HG03442 (cell line): ENCODE measurements around the gene THAP11.
"Not testable (repeated sequence)": the region's sequence is repeated elsewhere in the genome, so short reads cannot be mapped to it uniquely, and the experiment has no call there.

ENCODE experiments used
- ATAC-seq: cut with Tn5 transposase; IDR thresholded peaks from one replicate; pipeline ENCODE4 v1.9.1; 2021; ENCODE audit warnings: mild to moderate bottlenecking, moderate library complexity; ENCODE audit not compliant: unreplicated experiment

THAP11 gene

GRCh38 chr16:67860589-67861398, 18.7 kb downstream of the THAP11 start:
- no peak for ATAC-seq

DNA sequence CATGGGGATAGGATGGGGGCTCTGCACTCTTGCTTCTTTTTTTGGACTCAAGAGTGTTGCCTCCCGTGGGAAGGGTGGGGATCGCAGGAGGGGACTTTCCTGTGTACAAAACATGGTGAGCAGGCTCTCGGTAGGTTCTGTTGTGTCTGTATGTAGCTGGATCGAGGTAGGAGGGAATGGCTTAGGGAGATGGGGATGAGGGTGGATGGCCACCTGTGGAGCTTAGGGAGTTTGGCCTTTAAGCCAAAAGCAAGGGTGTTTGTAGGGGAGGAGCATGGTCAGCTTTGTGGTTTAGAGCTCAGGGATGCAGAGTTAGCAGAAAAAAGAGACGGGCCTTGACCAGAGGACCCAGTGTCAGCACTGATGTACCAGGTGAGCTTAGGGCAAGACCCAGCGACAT, 19.8 kb downstream of the THAP11 start:
- ATAC-seq: no peak

DNA sequence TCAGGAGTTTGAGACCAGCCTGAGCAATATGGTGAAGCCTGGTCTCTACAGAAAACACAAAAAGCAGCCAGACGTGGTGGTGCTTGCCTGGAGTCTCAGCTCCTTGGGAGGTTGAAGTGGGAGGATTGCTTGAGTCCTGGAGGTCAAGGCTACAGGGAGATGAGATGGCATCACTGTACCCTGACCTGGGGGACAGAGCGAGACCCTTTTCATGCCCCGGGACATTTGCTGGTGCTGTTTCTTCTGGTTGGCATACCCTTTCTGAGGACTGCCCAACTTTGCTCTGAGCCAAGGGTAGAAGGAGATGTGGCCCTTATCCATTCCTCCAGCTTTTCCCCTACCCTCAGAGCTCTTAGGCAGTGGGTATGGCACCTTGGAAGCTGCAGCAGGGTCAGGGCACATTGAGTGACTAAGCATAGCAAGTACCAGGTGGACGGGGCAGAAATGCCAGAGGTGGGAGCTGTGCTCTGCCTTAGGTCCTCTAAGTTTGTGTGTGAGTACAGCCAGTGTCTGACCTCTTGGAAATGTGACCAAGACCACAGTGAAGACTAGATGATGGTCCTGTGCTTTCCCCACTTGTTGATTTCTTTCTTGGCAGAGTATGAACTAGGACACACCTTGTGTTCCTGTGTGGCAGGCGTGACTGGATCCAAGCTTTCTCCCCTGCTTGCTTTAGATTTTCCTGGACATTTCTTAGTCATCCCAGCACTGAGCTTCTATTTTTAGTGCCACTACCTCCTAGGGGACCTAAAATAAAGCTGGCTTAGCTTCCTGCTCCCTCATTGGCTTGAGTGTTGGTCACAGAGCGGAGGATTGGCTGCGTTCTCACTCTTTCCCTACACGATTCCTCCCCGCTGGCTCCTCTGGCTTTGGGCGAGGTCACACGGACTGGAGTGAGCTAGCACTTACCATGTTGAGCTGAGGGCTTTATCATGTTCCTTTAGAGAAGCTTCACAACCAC, 20.8 kb downstream of the THAP11 start:
- no peak for ATAC-seq

- ATAC-seq: not testable (repeated sequence)
Measured at GRCh38 chr16:67864044-67864443, 21.9 kb downstream of the THAP11 start.

DNA sequence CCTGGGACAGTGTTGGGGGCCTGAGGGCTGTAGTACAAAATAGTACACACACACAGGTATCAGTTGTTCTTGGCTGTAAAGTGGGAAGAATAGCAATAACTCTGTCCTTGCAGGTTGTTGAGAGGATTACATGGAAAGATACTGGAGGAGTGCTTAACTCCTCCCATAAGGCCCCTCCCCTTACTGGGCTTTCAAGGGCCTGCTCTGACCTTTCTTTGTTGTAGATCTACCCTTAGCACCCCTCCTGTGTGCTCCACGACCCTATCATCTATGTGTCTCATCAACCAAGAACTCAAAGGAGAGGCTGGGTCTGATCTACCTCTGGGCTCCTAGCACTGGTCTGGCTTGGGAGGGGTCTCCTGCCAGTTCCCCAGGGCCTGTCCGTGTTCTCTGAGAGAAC, 22.5 kb downstream of the THAP11 start:
- no peak for ATAC-seq

DNA sequence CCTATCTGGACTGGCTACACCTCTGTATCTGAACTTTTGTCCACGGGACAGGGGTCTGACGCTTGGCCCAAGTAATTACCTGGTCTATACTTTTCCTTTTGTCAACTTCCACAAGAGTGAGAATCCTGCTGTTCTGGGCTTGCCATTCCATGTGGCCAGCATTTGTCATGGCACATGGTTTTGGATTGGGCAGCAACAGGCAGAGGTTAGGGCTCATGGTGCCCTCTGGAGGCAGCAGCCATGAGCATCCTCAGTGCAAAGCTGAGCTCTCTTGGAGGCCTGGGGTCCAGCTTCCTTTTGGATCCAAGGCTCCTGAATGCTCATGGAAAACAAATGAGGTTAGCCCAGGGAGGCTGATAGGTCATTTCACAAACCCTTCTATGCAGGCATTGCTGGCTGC, 23.2 kb downstream of the THAP11 start:
- no peak for ATAC-seq

DNA sequence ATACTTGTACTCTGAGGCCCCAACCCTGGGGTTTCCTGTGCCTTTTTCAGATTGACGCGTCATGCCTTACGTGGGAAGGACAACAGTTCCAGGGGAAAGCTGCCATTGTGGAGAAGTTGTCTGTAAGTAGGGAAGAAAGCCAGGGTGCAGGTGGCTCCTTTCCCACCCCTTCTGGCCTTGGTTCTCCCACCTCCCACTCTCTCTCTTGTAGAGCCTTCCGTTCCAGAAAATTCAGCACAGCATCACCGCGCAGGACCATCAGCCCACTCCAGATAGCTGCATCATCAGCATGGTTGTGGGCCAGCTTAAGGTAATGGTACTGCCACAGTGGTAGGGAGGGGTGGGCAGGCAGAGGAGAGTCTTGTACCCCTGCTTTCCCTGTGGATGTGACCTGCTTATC, 26.2 kb downstream of the THAP11 start:
- no peak for ATAC-seq

DNA sequence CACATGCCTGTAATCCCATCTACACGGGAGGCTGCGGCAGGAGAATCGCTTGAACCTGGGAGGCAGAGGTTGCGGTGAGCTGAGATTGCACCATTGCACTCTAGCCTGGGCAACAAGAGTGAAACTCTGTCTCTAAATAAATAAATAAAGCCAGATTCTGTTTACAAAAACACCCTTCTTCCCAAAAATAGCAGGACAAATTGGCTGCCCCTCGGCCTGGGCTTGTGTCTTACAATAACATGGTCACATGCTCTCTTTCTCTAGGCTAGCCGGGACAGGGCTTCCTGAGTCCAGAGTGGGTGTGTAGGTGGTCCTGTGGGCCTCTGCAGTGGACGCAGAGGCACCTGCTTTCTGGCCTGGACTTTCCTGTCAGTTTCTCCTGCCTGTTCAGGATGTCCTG, 27.5 kb downstream of the THAP11 start:
- ATAC-seq: no peak

- no peak for ATAC-seq
Measured at GRCh38 chr16:67871256-67871655, 29.1 kb downstream of the THAP11 start.

DNA sequence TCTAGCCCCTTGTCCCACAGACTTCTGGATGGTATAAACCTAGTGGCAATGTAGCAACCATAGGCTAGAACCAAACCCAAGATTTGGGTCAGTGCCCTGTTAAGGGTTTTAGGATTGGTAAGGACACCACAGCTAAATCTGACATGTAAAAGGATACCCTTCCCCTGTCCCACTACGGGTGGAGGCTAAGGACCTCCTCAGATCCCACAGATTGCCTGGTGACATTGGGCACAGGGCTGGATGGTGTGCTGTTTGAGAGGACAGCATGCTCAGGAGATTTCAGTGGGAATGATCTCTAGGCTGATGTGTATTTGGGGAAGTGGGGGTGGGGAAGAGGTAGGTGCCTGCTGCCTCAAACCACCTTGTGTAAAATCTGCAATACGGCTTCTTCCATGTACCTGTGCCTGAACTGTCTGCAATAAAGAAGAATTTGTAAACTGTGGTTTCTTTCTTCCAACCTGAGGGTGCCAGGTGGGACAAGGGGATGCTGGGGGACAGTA, 30.1 kb downstream of the THAP11 start:
- no peak for ATAC-seq

DNA sequence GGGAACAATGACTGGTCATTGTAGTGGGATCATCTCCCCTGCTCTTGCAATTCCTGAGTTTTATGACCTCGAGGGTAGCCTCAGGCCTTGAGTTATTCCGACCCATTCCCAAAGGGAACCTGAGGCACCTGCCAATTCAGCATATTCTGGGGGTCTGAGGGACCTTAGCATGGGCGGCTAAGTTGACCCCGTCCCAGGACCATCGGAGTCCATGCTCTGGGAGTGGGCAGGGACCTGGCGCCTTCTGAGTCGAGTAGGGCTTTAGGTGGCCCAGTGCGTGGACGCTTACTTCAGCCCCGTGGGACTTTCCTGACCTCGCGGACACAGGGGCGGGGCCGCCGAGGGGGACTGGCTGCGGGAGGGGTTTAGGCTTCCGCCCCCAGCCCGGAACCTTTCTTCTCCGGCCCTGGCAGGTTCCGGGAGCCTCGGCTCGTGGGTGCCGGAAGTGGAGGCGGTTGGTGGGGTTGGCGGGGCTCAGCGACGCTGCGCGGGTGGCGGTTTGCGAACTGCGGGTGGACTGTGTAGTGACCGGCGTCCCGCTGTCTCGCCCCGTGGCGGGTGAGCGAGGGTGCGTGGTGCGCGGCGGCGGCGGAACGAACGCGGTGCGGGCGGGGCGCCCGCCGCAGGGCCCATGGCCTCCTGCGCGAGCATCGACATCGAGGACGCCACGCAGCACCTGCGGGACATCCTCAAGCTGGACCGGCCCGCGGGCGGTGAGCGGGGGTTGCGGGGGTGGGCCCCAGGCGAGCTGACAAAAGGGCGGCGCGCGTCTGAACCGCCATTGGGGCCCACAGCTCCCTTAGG, 30.7 kb downstream of the THAP11 start, which contains the start of gene EDC4:
Gene EDC4, plus strand, starts transcription at position 422 of the 804 bp plus-strand sequence. Its CDS starts 210 bp downstream, at position 632.
- peak; percentile 74 for ATAC-seq

DNA sequence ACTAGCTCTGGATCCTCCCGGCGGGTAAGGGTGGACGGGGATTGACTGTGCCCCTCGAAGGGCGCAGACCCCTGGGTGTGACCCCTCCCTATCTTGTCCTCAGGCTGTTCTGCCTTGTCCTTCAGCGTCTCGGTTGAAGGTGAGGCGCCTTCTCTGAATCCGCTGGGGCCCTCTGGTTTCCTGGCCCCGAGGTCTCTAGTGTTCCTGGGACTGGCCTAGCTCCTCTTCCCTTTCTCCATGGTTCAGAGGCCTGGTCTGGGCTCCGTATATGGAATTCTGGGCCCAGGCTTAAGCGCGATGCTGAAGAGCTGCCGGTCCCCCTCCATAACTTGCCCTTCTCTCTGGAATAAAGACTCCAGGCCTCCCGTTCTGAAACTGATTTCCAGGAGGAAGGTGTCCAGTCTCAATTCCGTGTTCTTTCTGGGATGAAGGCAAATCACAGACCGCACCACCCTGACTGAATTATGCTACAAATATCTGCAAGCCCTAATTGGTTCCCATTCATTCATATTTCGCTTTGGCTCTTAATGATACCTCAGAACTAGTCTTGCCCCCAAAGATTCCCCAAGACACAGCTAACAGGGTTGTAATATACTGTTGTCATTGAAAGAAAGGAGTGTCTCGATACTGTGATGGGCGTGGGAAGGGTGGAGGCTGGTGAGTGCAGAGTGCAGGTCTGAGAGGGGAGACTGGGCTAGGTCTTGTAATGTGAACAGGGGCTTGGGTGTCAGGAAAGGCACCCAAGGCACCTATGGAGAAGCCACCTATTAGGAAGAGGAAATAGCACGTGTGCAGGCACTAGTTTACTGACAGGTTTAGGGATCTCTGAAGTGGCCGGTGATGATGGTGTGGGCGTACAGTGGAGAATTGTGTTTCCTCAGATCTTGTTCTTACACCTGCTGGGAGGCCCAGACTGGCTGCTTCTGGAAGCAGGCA, 31.6 kb downstream of the THAP11 start:
- peak; percentile 10 for ATAC-seq

- ATAC-seq: no peak
Measured at GRCh38 chr16:67874372-67874771, 32.3 kb downstream of the THAP11 start.

DNA sequence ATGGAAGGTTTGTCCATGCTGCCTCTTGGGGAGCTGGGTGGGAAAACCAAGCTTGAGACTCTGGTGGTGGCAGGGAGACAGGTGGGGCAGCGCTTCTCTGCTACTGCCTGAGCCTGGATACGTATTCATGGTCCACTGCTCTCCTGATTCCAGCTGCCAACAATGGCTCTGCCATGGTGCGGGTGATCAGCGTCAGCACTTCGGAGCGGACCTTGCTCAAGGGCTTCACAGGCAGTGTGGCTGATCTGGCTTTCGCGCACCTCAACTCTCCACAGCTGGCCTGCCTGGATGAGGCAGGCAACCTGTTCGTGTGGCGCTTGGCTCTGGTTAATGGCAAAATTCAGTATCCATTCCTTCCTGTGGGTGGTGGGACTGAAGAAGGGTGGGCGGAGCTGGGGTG, 34.9 kb downstream of the THAP11 start:
- ATAC-seq: no peak

GRCh38 chr16:67878232-67878631, 36.1 kb downstream of the THAP11 start:
- ATAC-seq: no peak

DNA sequence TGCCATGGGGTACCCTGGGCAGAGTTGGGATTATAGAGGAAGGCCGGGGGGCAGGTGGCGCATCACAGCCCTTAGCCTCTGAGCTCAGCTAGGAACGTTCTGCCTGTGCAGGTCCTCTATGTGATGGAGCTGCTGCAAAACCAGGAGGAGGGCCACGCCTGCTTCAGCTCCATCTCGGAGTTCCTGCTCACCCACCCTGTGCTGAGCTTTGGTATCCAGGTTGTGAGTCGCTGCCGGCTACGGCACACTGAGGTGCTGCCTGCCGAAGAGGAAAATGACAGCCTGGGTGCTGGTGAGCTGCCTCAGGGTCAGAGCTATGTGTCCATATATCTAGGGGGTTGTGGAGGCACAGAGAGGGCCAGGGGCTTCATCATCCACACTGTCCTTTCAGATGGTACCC, 36.7 kb downstream of the THAP11 start:
- no peak for ATAC-seq

DNA sequence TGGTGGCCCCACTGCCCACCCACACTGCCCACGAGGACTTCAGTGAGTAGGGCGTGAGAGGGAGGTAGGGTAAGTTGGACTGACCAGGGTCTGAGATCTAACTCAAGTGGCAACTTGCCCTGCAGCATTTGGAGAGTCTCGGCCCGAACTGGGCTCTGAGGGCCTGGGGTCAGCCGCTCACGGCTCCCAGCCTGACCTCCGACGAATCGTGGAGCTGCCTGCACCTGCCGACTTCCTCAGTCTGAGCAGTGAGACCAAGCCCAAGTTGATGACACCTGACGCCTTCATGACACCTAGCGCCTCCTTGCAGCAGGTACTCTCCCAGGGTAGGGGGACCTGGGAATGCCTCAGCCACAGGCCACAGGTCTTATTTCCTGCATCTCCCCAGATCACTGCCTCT, 37.3 kb downstream of the THAP11 start:
- ATAC-seq: no peak

GRCh38 chr16:67879936-67880335, 37.8 kb downstream of the THAP11 start:
- no peak for ATAC-seq

DNA sequence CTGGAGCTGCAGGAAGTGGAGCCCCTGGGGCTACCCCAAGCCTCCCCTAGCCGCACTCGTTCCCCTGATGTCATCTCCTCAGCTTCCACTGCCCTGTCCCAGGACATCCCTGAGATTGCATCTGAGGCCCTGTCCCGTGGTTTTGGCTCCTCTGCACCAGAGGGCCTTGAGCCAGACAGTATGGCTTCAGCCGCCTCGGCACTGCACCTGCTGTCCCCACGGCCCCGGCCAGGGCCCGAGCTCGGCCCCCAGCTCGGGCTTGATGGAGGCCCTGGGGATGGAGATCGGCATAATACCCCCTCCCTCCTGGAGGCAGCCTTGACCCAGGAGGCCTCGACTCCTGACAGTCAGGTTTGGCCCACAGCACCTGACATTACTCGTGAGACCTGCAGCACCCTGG, 38.5 kb downstream of the THAP11 start:
- ATAC-seq: no peak
